ENCODE measurements around the gene PLTP.
A peak's percentile ranks its signal among the peaks of the same experiment; 100 is the strongest.
"Not testable (repeated sequence)": the region's sequence is repeated elsewhere in the genome, so short reads cannot be mapped to it uniquely, and the experiment has no call there.

Gene PLTP

GRCh38 chr20:45944151-45944964 is 32.4 kb upstream of the PLTP start:
- DNase-seq (ENCODE audit: low spot score), result peak; percentile 79

DNA sequence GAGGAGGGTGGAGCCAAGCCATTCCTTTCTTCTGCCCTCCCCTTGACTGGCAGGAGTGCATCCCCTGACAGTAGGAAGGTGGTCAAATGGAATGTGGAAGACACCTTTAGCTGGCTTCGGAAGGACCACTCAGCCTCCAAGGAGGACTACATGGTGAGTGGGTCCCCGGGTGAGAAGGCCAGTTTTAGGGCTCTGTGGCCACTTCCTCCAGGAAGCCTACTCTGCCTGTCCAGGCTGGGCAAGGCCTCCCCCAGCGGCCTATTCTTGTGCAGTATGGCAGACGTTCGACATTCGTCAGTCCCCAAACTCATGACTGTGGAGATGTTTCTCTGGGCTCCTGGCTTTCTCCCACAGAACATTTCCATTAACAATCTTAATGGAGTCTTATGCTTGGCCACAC is 31.7 kb upstream of the PLTP start:
- no peak for DNase-seq (ENCODE audit: low spot score)

- no peak for DNase-seq (ENCODE audit: low spot score)
Observed at GRCh38 chr20:45940469-45940868, 28.5 kb upstream of the PLTP start.

- peak; percentile 49 for DNase-seq (ENCODE audit: low spot score)
Observed at GRCh38 chr20:45940053-45940452, 28.1 kb upstream of the PLTP start.

DNA sequence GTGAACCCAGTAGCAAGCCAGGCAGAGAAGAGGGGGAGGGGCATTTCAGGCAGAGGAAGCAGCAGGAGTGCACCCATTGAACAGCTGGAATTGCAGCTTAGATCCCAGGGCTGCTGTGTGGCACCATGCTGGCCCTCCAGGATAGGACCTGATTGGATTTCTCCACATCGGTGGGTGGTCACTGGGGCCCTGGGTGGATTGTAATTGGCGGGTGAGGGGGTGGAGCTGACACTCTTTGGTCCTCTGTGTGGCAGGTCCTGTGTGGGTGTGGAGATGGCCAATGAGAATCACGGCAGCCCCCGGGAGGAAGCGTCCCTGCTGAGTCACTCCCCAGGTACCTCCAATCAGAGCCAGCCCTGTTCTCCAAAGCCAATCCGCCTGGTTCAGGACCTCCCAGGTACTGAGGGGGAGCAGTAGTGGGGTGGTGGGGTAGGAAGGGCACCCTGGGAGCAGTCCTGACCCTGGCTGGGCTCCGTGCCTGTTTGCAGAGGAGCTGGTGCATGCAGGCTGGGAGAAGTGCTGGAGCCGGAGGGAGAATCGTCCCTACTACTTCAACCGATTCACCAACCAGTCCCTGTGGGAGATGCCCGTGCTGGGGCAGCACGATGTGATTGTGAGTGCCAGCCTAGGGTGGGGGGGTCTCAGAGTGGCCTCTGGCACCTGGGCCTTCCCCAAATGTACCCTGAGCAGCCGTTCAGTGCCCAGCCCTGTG is 26.9 kb upstream of the PLTP start:
- no peak for DNase-seq (ENCODE audit: low spot score)

- DNase-seq (ENCODE audit: low spot score), result no peak
Observed at GRCh38 chr20:45937765-45938164, 25.8 kb upstream of the PLTP start.

- peak; percentile 79 for DNase-seq (ENCODE audit: low spot score)
Observed at GRCh38 chr20:45935416-45936046, 23.6 kb upstream of the PLTP start.

- peak; percentile 98 for DNase-seq (ENCODE audit: low spot score)
Observed at GRCh38 chr20:45934586-45935415, 22.8 kb upstream of the PLTP start, which contains the start of gene PCIF1. Gene PCIF1 (plus strand): TSS chr20:45934683. CDS start chr20:45939000, 4,317 bp downstream.

- peak; percentile 77 for DNase-seq (ENCODE audit: low spot score)
Observed at GRCh38 chr20:45934046-45934585, 22.2 kb upstream of the PLTP start.

GRCh38 chr20:45933266-45934045 is 21.5 kb upstream of the PLTP start:
- DNase-seq (ENCODE audit: low spot score), result peak; percentile 96

DNA sequence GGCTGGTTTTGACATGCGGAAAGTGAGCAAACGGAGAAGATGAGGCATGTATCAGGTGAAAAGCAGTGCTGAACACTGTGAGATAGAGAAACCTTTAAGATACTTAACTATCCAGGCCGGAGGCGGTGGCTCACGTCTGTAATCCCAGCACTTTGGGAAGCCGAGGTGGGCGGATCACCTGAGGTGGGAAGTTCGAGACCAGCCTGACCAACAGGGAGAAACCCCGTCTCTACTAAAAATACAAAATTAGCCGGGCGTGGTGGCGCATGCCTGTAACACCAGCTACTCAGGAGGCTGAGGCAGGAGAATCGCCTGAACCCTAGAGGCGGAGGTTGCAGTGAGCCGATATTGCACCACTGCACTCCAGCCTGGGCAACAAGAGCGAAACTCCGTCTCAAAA is 19.7 kb upstream of the PLTP start:
- DNase-seq (ENCODE audit: low spot score), result not testable (repeated sequence)

- no peak for DNase-seq (ENCODE audit: low spot score)
Observed at GRCh38 chr20:45927071-45927878, 15.3 kb upstream of the PLTP start.

GRCh38 chr20:45926731-45927070 is 14.7 kb upstream of the PLTP start:
- DNase-seq (ENCODE audit: low spot score), result no peak

- DNase-seq (ENCODE audit: low spot score), result no peak
Observed at GRCh38 chr20:45925821-45926506, 14.0 kb upstream of the PLTP start.

DNA sequence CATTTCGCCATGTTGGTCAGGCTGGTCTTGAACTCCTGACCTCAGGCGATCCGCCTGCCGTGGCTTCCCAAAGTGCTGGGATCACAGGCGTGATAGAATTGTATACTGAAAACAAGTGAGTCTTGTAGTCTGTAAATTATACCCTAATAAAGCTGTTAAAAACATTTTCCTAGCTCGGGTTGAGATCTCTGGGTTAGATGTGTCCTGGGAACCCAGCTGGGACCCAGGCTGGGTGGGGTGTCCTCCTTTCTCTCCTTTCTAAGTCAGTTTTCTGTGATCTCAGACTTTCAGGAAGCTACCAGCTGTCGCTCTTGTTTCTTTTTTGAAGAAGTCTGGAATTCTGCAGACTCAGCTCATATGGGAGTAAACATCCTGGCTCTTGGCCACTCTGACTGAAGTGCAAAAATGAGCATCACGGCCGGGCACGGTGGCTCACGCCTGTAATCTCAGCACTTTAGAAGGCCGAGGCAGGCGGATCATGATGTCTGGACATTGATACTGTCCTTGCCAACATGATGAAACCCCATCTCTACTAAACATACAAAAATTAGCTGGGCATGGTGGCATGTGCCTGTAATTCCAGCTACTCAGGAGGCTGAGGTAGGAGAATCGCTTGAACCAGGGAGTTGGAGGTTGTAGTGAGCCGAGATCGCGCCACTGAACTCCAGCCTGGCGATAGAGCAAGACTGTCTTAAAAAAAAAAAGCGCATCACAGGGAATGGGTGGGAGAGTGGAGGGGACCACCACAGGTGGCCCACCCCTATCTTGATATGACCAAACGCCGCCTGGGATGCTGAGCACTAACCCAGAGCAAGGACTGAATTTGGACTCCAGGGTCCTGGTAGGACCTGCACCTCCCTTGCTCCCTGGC is 12.7 kb upstream of the PLTP start:
- DNase-seq (ENCODE audit: low spot score), result no peak

- DNase-seq (ENCODE audit: low spot score), result no peak
Observed at GRCh38 chr20:45921337-45922189, 9.6 kb upstream of the PLTP start.

All from RKO (cell line).